Right kidney (tissue), 1 donor: ENCODE data around the gene SLC38A3.

ENCODE experiments used
- DNase-seq: peaks from one replicate; pipeline ENCODE4 v3.0.0-alpha.2; 2016

The SLC38A3 gene

DNA sequence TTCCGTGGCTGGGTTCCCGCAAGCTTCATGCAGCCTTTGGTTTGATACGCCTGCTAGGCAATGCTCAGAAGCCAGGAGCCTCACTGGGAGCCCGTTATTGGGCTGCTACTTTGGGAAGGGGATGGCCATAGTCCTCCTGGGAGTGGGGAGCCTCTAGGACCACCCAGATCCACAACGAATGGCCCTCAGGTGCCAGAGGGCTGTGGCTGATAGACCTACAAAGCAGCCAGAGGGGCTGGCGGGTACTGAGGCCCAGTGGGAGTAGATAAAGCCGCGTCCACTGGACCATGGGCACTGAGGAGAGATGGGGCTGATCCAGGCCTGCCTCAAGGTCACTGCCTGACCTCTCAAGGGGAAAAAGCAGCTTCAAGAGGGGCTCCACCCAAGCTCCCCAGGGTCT lies 12.9 kb upstream of the SLC38A3 start:
- DNase-seq: no peak

DNA sequence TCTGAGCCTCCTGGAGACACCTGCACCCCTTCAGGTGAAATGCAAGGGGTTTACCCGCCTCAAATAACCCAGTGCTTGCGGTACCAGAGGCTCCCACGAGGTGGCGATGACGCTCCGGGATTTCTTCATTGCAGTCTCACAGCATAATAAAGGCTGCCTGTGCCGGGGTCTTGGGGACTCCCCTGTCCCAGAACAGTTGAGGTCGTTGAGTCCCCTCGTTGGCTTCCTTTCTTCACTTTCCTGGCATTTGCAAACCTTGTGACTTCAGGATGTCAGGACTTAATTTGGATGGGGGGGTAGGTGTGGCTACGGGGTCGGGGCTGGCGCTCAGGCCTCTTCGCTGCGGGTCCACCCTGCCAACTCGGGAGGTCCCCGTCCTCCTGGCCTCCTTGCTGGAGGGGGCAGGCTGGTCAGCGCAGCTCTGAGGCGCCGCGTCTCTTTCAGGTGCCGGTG lies 12.4 kb upstream of the SLC38A3 start:
- DNase-seq: peak; percentile 75

DNA sequence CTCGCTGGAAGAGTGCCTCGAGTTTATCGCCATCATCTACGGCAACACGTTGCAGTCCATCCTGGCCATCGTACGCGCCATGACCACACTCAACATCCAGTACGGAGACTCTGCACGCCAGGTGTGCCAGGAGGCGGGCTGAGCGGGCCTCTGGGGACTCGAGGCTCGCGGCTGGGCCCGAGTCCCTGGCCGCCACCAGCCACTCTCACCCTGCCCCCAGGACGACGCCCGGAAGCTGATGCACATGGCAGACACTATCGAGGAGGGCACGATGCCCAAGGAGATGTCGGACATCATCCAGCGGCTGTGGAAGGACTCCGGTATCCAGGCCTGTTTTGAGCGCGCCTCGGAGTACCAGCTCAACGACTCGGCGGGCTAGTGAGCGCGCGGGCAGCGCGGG lies 11.8 kb upstream of the SLC38A3 start:
- DNase-seq: no peak

DNA sequence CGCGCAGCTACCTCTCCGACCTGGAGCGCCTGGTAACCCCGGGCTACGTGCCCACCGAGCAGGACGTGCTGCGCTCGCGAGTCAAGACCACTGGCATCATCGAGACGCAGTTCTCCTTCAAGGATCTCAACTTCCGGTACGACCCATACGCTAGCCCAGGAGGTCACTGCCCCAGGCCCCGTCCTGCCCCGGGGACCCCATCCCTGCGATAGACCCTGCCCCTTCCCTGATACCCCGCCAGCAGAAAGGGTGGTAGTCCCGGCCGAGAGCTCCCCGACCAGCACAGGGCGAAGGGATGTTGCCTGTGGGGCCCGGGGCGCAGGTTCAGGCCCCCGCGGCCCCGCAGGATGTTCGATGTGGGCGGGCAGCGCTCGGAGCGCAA lies 11.3 kb upstream of the SLC38A3 start:
- no peak for DNase-seq

DNA sequence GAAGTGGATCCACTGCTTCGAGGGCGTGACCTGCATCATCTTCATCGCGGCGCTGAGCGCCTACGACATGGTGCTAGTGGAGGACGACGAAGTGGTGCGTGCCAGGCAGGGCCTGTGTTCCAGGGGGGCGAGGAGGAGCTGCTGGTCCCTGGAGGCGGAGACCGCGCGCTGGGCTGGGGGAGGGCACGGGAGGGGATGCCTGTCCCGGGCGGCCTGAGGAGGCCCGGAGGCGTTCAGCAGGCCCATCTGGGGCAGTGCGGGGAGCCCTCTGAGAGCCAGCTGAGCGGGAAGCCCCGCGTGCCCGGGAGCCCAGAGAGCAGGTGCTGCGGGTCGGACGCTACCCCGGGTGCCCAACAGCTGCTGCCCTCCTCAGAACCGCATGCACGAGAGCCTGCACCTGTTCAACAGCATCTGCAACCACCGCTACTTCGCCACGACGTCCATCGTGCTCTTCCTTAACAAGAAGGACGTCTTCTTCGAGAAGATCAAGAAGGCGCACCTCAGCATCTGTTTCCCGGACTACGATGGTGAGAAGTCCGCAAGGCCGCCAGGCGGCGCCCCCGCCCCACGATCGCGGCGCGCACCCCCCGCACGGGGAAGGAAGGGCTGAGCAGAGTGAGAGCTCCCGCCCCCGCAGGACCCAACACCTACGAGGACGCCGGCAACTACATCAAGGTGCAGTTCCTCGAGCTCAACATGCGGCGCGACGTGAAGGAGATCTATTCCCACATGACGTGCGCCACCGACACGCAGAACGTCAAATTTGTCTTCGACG lies 10.8 kb upstream of the SLC38A3 start:
- DNase-seq: peak; percentile 71

DNA sequence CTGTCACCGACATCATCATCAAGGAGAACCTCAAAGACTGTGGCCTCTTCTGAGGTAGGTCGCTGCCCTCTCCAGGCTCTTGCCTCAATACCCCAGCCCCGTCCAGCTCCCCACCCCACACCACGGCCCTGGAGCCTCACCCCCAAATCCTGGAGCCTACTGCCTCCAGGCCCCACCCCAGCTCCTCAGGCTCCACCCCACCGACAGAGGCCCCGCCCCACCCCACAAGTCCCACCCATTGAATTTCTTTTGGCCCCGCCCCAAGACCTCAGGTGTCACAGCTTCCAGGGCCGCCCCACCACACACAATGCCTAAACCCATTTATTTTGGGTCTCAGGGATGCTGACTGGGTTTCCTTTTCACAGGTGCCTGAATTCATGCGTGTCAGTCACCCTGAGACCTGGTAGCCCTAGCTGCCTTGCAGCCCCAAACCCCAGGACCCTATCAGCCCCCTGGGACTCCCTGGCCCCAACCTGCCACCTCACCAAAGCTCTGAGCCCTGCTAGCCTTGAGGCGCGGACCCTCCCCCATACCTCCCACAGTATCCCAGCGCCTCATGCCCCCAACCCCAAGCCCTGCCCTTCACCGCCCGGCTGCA lies 10.1 kb upstream of the SLC38A3 start:
- DNase-seq: no peak

DNA sequence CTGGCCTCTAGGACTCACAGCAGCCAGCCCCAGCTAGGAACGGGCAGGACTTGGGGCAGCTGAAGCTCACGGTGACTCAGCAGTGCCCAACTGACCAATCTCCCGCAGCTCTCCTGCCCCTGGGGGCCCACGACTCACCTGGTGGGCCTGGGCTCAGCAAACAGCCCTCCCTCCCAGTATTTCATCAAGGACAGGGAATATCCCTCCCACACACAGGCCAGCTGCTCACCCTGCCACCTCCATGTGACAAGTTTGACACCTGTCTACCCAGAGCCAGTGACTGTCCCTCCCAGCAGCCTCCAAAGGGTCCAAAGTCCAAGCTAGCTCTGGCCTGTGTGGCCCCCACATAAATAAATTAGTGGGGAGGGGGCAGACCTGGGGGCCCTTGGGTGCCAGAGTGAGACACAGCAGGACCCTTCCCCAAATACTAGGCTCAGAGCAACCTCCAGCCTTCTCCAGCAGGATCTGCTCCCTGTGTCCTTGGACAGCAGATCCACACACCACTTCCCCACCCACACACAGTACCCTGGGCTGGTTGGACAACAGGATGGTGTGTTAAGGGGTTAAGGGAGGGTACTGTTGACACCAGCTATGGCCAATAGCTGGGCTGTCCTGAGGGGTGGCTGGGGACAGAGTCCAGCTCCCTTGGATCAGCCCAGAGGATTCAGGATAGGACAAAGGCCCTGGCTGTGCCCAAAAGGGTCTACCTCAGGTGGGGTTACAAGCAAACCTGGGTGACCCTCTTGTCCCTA lies 9.4 kb upstream of the SLC38A3 start:
- peak; percentile 38 for DNase-seq

DNA sequence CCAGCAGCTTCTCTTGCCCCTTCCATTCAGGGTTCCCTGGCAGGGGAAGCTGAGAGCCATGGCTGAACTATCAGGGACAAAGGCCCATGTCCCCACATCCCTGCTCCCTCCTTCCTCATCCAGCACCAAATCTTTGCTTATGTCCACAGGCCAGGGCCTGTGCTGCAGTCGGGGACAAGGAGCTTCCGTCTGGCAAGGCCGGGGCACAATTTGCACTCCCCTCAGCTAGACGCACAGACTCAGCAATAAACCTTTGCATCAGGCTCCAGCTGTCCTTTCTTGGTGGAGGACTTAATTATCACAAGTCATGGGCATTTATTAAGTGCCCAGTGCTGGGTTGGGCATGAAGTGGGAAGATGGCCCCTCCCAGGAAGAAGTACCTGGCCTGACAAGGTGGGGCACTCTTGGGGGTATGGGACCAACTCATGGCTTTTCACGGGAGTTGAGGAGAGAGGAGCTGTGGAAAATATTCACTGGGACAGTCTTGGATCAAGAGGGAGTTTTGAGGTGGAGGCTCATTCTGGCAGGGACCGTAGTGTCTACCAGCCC lies 8.7 kb upstream of the SLC38A3 start:
- DNase-seq: no peak

DNA sequence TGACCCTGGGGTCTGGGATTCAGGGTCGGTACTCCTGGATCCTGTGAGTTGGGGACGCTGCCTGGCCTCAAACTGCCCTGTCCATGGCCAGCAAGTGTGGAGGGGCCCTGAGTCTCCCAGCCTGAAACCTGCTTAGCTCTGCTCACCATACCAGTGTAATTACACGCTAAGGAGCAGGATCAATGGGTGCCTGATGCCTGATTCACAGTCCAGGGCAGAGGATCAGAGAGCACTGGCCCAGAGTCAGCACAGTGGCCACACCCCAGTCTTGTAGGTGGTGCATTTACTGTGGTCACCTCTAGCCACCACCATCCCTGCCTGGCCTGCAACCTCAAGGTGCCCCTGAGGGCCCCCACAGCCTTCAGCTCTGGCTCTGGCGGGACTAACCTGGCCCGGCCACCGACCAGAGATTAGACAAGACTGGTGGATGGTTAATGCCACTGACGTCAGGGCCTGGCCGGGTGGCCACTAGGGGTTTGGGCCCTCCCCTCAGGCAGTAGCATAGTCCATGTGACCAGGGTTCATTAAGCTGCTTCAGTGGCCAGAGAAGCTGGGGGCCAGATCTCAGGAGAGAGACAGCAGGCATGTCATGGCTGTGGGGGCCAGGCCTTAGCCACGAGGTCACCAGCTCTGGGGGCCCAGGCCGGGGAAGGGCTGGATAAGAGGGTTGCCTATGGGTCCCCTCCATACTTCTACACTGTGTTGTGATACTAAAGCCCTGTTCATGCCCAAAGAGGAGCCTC lies 3.3 kb upstream of the SLC38A3 start:
- DNase-seq: no peak

DNA sequence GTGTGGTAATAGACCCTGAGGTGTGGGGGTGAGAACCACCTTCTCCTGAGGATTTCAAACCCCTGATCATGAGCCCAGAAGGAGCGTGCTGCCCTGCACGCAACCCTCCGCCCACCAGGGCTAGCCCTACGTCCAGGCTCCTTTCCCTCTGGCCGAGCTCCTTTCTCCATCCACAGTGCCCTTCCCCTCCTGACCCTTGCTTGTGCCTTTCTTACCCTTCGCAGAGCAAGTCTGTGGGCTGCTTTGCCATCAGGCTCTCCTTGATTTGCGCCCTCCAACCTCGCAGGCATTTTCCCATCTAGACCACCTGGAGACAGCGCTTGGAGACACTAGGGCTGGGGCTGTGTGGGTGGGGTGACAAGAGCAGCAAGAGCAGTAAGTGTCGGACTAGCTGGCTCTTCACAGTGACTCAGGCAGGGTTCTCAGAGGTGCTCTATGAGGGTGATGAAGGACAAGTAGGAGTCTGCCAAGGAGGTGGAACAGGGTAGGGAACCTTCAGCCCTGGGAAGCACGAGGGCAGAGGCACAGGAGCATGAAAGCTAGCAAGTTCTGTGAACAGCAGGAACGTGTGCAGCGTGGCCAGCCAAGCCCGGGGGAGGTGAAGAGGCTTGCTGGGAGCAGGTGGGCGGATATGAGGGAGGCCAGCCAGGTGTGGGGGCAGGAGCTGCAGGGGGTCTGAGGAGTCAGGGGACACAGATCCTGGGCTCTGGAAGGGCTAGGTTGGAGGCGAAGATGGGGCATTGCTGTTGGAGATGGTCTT lies 2.5 kb upstream of the SLC38A3 start:
- DNase-seq: no peak

DNA sequence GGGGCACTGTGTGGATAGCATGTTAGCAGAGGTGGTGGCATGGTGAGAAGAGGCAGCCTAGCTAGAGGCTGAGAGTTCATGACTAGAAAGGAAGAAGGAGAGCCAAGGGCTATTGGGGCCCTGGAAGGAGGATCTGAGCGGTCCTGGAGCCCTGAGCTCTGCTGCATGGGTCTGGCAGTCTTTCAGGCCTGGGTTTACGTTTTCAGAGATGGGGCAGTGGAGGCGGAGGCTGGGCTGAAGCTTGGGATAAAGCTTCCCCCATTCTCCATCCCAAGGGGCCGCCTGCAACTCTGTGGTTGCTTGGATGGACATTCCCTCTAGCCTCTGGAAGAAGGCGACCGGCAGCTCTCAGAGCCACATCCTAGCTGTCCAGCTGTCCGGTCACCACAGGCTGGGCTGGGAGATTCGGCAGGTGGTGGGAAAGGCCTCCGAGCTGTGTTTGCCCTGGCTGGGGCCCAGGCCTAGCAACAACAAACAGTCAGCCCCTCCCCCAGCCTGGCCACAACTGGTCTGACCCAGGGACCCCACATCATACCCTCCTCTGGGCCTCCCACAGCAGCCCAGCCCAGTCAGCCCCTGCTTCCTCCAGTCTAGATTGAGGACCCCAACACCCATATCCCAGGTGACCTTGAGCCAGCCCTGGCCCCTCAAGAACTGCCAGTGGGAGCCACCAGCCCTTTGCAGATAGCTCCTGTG lies 1.8 kb upstream of the SLC38A3 start:
- DNase-seq: no peak

DNA sequence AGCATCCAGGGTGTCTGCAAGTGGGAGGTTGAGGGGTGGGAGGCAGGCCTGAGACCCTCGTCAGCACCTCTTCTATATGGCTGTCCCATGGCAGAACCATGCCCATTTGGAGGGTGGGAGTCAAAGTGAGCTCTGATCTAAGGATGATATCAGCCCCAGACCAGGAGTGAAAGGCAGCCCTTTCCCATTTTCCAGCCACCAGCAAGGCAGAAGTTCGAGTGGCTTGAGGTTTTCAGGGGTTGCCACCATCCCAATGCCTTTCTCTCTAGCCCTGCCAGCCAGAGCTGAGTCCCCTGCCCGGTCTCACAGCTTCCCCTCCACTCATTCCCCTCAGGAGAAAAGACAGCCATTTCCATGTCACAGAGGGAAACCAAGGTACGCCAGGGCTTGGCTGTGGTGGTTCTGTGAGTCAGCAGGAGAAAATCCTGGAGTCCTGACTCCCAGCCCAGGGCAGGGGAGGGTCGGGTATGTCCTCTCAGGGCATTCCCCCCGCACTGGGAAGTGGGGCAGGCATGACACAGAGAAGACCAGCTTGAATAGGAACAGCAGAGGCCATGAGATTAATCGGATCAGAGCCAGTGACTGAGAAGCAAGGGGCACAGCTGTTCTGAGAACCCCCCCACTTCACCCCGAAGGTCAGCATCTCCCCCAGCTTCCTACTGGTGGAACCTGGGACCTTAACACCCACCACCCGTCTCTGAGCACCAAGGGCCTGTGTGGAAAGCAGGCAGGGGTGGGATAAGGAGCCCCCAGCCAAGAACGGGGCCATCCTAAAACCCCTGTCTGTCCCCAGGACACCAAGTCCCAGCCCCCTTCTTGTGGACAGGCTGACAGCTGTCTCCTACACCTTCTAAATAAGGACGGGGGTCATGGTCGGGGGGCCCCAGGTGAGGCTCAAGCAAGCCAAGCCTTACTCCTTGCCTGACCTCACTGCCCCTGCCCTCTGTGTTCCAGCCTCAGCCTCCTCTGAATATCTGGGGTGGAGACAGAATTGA lies 965 bp upstream of the SLC38A3 start:
- no peak for DNase-seq

DNA sequence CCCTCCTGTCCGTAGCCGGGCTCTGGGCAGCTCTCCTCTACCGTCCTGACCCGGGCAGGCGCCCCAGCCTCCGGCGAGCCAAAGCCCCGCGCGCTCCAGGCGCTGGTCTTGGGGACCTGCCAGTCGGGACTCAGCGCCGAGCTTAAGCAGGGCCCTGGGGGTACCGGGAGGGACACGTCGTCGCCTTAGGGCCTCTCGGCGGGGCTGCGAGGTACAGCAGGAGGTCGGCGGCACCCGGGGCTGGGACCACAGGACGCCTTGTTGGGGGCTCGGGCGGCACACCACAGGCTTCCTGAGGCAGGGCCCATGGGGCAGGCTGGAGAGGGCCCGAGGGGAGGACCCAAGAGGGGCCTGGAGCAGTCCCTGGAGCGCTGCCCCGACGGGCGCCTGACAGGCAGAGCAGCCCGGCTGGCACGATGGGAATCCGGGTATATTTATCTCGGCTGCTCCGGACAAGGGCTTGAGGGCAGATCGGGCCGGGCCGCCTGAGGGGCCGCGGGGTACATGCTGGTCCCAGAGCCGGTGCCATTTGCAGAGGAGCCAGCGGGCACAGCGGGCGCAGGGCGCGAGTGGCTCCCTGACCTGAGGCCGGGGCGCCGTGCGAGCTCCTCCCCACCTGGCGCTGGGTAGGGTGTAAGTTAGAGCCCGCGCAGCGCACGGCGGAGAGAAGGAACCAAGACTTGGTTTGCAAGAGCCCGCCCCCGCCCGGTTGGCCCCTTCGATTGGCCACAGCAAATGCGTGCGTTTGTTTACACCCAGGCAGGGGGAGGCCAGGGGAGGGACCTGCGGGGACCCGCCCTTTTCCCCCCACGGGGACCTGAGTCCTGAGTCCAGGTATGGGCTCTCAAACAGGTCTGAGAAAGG lies 574 bp downstream of the SLC38A3 start:
- peak; percentile 85 for DNase-seq

DNA sequence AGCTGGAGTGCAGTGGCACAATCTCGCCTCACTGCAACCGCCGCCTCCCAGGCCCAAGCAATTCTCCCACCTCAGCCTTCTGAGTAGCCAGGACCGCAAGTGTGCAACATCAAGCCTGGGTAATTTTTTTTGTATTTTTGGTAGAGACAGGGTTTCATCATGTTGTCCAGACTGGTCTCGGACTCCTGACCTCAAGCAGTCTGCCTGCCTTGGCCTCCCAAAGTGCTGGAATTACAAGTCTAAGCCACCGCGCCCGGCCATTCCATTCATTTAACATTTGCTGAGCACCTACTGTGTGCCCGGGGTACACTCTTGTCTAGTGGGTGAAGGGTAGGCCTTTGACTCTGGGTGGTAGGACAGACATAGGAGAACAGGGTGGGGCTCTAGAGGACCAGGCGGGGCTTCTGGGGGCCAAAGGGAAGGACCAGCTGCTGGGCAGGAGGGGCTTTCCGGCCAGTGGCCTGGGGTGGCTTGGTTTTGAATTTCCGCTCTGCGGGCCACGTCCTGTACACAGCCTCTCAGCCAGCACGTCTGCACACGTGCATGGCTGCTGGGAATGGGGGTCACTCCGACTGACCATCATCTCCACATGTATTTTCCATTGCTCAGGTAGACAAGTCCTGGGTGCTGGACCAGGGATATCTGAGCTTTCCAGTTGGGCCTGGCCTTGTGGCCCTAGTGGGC lies 2.4 kb downstream of the SLC38A3 start:
- no peak for DNase-seq

DNA sequence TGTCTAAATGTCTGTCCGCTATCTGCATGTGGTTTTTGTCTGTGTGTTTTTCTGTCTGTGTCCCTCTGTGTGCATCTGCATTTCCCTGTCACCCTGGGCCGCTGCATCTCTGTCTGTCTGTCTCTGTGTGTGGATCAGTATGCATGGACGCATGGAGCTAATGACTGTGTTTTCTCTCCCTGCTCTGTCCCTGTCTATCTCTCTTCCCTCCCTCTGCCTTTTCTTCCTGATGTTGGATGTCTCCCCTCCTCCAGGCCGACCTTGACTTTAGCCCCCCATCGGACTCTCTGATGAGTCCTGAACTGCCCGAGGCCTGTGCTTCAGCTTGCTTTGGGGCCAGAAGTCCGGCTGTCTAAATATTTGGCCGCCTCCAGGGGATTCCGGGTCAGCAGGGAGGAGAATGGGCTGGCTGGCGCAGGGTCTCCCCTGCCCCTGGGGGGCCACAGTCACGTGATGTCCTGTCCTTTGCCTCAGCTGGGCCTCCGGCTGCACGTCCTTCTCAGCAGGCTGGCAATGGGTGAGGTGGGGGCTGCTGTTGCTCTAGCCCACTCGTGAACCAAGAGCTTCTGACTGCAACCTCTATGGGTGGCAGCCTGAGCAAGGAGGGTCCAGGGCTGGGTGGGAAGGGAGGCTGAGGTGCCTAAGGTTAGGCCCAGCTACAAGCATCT lies 3.7 kb downstream of the SLC38A3 start:
- no peak for DNase-seq

DNA sequence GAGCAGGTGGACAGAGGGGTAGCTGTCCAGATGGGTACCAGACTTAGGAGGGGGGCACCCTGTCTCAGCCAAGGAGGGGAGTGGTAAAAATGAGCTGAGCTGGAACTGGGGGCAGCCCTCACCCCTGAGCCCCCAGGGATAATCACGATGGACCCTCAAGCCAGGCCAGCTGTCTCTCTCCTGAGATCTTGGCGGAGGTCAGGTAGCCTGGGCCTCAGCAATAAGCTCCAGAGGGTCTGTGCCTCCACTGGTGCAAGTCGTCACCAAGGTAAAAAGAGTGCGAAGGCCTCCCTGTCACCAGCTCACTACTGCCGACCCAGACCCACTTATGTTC lies 5.1 kb downstream of the SLC38A3 start:
- no peak for DNase-seq

DNA sequence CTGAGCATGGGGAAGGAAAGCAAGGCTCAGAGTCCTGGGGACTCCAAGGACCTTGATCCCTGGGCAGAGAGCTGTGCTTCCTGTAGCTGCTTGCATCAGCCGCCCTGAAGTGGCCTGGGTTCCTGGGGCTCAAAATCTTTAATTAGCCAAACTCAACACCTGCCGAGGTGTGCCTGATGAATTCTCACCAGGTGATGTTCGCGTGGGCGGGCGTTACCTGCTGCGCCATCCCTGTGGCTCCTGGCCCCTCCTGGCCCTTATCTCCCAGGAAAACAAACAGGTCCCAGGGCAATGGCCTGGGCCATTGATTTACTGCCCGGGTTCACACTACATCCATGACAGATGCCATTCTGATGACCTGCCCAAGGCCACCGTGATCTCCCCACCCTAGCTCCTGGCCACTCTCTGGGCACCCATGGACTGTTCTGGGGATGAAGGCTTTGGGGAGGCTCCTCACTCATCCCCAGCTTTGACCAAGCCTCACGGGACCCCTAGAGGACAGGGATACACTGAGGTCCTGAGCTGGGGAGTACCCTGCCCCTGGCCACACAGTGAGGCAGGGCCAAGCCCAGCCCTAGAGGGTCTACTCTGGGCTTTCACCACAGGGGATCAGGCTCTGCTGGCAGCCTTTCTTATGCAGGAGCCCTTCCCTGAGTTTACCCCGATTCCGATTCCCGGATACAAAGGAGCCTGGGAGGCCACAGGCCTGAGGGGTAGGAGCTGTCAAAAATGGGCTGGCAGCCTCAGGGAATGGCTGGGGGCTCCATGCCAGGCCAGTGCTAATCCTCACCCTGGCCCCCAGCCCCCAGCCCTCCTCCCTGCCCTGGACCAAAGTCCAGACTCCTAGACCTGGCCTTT lies 5.7 kb downstream of the SLC38A3 start:
- no peak for DNase-seq
